PC-3 (cell line): ENCODE results near the gene PPIH.

ENCODE experiments used
- EZH2 ChIP-seq: fragments of 300-600 bp; sonication (generic); IDR thresholded peaks from one replicate; pipeline ENCODE4 v1.6.1; 2017; ENCODE audit warnings: antibody characterized with exemption, mild to moderate bottlenecking, low read length; ENCODE audit not compliant: unreplicated experiment
- TF ChIP-seq, protein P1 (sequence below): fragments of 300-600 bp; sonication (generic); conservative IDR thresholded peaks from 2 replicates; pipeline ENCODE4 v1.5.1; 2017; ENCODE audit warnings: antibody characterized with exemption, low read depth, mild to moderate bottlenecking, low read length

- TF ChIP-seq, protein P1, sequence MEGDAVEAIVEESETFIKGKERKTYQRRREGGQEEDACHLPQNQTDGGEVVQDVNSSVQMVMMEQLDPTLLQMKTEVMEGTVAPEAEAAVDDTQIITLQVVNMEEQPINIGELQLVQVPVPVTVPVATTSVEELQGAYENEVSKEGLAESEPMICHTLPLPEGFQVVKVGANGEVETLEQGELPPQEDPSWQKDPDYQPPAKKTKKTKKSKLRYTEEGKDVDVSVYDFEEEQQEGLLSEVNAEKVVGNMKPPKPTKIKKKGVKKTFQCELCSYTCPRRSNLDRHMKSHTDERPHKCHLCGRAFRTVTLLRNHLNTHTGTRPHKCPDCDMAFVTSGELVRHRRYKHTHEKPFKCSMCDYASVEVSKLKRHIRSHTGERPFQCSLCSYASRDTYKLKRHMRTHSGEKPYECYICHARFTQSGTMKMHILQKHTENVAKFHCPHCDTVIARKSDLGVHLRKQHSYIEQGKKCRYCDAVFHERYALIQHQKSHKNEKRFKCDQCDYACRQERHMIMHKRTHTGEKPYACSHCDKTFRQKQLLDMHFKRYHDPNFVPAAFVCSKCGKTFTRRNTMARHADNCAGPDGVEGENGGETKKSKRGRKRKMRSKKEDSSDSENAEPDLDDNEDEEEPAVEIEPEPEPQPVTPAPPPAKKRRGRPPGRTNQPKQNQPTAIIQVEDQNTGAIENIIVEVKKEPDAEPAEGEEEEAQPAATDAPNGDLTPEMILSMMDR: no peak
- TF ChIP-seq EZH2: no peak
These were observed 16.0 kb downstream of the PPIH start for GRCh38 chr1:42674214-42674613.
